GM21367 (cell line): Measurements from ENCODE around the gene CLTCL1.
"Not testable (repeated sequence)": the region's sequence is repeated elsewhere in the genome, so short reads cannot be mapped to it uniquely, and the experiment has no call there.

Experiments used
- ATAC-seq: cut with Tn5 transposase; IDR thresholded peaks from one replicate; pipeline ENCODE4 v1.9.1; 2021; ENCODE audit not compliant: unreplicated experiment

CLTCL1 gene

DNA sequence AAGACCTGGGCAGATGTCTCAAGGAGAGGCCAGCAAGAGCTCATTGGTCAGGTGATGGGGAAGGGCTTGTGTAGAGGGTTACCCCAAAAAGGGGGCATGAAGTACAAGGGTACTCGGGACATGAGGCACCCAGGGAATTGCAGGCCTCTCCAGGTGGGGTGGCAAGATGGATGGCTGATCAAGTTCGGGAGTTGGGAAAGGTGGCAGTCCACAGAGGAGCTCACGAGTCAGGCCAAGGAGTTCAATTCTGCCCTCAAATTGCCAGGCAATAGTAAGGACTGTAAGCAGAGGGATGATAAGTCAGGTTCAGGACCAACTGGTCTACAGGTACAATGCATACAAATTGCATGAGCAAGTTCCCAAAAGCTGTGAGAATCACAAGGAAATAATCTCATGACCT is 70.7 kb downstream of the CLTCL1 start:
- no peak for ATAC-seq

DNA sequence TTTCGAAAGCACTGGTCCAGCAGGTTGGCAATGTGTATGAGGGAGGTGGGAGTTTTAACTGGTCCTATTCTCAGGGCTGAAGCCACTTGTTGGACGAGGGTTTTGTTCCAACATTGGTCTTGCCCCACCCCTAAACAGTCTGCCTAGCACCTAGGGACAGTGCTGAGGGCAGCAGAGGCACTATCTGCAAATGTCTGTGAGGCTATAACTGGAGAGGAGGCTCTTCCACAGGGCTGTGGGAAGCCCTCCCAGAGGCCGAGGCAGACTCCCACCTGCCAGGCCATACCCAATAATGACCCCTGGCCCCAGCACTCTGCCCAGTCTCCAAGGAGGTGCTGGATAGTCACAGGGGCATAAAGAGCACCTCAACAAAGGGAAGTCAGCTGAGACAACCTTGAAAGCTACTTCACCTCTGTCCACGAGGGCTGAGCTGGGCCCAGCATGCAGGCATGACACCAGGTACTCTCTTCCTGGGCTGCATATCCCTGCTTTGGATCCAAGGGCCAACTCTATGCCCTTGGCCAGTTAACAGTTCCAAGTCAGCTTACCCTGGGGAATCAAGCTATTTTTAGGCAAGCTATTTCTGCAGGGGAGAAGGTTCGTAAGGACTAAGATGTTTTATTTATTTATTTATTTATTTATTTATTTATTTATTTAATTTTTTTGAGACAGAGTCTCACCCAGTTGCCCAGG is 72.8 kb downstream of the CLTCL1 start:
- ATAC-seq = no peak

DNA sequence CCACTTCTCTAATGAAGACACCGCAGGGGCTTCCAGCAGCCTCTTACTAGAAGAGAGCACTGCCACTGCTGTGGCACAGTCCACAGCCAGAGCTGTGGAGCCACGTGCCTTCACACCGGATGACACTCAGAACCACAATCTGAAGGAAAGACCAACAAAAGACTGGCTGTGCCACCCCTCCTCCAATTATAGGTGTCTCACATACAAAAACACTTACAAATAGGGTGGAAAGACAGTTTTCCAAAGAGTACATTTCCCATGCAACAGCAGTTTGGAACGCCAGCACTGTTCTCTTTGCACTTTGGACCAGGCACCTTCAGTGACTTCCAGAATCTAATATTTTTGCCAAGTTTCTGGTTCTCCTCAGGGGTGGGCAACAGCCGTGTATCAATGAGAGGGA is 74.9 kb downstream of the CLTCL1 start:
- ATAC-seq = no peak

DNA sequence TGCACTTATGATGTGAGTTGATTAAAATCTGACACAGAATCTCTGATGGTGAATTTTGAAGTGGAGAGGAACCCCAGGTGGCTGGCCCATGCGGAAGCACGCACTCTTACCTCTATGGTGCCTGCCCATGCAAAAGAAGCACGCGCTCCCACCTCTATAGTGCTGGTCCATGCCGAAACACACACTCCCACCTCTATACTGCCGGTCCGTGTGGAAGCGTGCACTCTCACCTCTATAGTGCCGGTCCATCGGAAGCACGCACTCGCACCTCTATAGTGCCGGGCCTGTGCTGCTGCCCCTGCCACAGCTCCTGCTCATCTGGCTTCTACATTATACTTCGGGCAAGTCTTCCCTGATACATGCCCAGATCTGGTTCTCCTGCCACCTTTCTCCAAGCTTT is 76.2 kb downstream of the CLTCL1 start:
- no peak for ATAC-seq

DNA sequence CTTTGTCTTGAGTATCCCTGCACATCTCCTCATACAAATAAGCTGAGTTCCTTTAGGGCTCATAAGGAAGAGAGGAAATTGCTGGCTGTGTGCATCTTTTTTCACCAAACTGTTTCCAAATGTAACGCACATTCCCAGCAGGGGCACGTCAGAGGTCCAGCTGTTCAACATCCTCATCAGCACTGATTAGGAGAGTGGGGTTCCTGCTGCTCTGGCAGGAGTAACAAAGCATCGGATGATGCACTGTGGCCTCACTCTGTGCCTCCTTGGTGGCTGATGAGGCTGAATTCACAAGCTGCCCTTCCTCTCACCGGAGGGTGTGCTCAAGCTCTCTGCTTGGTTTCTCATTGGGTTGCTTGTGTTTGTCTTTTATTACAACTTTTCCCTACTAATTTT is 77.4 kb downstream of the CLTCL1 start:
- ATAC-seq = no peak

DNA sequence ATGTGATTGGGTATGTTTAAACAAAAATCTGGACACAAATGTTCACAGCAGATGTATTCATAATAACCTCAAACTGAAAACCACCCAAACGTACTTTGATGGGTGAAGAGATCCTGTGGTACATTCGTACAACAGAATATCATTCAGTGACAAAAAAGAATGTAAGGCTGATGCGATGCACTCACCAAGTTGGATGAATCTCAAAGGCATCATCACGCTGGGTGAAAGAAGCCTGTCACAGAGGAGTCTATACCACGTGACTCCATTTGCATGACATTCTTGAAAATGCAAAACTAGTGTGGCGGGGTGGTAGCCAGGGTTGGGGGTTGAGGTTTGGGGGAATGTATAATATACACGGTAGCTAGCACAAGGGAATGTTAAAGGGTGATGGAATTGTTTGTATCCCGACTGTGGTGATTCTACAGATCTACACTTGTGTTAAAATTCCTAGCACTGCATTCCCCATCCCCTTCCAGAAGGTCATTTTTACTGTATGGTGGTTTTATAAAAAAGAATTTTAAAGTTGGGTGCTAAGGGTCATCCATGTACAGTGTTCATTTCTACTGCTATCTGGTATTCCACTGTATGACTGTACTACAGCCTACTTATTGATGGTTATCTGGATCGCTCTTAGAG is 78.0 kb downstream of the CLTCL1 start:
- ATAC-seq = no peak

DNA sequence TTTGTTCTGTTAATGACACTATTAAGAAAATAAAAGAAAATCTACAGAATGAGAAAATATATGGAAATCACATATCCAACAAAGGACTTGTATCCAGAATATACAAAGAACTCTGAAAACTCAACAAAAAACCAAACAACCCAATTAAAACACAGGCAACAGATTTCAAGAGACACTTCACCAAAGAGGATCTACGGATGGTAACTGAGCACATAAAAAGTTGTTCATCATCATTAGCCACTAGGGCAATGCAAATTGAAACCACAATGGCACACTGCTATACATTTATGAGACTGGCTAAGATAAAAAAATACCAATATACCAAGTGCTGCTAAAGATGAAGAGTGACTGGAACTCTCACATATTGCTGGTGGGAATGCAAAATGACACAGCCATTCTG is 78.5 kb downstream of the CLTCL1 start:
- ATAC-seq = no peak

DNA sequence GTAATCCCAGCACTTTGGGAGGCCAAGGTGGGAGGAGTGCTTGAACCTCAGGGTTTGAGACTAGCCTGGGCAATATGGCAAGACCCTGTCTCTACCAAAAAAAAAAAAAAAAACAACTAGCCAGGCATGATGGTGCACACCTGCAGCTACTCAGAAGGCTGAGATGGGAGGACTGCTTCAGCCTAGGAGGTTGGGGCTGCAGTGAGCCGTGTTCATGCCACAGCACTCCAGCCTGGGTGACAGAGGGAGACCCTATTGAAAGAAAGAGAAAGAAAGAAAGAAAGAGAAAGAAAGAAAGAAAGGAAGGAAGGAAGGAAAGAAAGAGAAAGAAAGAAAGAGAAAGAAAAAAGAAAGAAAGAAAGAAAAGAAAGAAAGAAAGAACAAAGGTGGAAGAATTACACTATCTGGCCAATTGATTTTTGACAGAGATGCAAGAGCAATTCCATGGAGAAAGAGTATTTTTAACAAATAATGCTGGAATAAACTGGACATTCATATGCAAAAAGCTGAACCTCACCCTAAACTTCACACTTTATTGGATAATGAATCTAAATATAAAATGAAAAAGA is 79.1 kb downstream of the CLTCL1 start:
- ATAC-seq = no peak

DNA sequence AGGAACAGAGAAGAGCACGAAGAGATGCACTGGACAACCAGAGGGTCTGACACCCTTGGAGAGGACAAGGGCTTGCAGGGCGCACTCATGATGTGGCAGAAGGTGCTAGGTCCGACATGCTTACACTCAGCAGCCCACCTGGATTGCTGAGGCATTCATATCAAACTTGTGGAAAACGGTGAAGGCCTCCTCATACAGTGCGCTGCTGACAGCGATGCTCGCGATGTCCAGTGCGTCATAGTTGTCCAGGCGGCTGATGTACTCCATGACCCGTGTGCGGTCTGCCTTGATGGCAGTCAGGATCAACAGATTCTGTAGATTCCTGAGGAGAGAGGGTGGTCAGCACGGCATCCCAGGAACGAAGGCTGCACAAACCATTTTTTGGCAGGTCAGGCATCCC is 81.3 kb downstream of the CLTCL1 start:
- ATAC-seq = no peak

DNA sequence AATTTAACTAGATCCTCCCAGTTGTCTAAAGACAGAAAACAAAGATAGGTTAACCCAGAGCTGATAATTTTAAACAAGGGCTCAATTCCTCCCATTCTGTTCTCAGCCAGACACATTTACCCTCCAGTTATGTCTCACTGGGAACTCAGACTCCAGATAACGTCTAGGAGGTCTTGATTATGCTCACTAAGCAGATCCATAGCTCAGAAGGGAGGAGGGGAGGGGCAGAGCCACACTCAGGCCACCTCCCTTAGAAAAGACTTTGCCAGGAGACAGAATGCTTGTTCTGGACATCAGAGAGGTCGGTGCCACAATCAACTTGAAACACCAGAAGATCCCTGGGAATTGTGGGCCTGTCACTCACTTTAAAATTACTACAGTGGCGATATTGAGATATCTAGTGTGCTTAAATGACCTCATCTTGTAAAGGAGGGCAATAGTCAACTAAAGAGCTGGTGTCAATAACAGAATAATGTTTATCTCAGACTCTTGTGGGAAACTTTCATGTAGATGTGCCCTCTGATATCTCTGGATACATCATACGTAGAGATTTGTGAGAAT is 83.2 kb downstream of the CLTCL1 start:
- no peak for ATAC-seq

DNA sequence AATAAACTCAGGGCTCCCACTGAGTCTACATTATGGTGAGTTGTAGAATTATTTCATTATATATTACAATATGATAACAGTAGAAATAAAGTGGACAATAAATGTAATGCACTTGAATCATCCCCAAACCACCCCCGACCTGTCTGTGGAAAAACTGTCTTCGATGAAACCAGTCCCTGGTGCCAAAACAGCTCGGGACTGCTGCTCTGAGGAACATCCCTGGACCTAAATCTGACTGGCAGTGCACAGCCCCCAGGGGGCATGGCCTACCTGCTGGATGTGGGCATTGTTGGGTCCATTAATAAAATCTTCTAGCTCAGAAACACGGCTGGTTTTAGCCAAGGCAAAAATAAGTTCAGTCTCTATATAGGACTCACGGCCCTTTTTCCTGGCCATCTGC is 83.6 kb downstream of the CLTCL1 start:
- no peak for ATAC-seq

DNA sequence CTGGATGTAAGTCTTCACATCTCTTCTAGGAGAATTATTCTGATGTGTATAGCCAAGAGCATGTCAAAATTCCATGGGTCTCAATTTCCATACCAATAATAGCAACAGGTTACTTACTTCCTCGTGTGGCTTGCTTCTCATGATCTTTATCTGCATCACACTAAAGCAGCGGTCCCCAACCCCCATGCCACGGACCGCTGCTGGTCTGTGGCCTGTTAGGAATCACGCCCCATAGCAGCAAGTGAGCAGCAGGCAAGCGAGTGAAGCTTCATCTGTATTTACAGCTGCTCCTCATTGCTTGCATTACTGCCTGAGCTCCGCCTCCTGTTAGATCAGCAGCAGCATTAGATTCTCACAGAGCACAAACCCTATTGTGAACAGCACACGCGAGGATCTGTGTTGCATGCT is 84.1 kb downstream of the CLTCL1 start:
- no peak for ATAC-seq

DNA sequence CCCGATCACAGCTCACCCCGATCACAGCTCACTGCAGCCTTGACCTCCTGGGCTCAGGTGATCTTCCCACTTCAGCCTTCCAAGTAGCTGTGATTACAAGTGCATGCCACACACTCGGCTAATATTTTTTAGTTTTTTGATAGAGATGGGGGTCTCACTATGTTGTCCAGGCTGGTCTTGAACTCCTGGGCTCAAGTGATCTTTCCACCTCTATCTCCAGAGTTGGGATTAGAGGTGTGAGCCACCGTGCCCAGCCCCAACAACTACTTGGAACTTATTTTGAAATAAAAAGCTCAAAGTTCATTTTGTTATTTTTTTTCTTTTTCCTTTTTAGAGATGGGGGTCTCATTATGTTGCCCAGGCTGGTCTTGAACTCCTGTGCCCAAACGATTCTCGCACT is 85.2 kb downstream of the CLTCL1 start:
- ATAC-seq = no peak

DNA sequence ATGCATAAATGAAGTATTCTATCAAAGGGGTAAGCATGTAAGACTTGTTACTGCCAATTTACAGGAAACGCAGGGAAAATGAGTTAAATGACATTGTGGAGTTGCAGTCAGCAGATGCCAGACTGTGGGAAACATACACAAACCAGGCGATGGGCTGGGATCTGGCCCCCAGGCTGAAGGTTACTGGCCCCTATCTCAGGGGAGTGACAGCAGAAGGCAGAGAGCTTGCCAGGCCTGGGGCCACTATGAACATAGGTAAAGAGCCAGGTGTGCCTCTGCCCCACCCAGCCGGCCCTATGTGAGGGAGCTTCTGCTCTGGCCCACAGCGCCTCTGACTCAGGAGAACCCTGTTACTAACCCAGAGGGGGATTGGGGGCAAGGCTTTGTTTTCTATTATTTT is 86.9 kb downstream of the CLTCL1 start:
- ATAC-seq = no peak

DNA sequence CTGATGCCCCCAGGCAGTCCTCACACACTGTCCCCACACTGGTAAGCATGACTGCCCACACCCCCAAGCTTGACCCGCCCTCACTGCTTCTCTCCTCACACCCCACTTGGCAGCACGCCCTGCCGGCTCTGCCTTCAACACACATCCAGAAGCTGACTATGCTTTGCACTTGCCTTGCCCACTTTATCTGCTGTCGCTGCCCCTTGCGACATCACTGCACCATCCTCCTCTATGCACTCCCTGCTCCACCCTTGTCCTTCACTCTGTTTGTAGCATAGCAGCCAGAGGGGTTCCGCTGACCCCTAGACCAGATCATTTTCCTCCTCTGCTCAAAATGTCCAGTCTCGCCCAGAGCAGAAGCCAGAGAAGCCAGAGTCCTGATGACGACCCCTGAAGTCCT is 87.7 kb downstream of the CLTCL1 start:
- no peak for ATAC-seq

DNA sequence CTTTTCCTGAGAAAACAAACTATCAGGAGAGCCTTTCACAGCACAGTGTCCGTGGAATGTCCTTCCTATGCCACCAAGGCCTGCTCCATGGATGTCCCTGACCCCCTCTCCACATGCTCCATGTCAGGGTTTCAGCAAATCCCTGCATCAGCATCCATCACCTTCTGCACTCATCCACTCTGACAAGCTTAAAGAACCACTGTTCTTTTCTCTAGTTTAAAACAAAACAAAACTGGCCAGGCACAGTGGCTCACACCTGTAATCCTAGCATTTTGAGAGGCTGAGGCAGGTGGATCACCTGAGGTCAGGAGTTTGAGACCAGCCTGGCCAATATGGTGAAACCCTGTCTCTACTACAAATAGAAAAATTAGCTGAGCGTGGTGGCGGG is 88.7 kb downstream of the CLTCL1 start:
- not testable (repeated sequence) for ATAC-seq

DNA sequence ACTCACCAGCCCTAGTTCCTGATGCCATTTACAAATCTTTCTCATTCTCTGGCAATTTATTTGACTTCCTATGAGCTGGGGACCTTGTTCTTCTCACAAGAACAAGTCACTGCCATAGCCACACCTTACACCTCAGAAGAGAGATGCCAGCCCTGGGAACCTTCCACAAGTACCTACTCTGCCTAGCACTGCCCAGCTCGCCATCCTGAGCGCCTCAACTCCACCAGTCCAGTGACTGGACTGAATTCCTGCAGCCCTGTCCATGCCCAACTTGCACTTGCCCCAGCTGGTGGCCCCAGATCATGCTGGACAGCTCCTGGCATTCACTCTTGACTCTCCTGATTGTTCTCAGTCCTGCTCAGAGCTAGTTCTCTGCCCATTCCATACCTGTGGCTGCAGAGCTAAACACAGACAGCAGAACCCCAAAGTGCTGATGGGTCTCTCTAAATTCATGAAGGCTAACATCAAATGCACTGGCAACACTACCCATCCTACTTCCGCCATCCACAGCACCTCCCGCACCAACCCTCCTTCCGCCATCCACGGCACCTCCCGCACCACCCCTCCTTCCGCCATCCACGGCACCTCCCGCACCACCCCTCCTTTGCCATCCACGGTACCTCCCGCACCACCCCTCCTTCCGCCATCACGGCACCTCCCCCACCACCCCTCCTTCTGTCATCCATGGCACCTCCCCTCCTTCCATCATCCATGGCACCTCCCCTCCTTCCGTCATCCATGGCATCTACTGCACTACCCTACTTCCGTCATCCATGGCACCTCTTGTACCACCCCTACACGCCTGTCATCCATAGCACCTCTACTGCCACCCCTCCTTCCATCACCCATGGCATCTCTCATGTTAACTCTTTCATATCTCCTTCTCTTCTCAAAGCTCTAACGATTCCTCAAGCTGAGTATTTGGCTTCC is 89.4 kb downstream of the CLTCL1 start:
- no peak for ATAC-seq

DNA sequence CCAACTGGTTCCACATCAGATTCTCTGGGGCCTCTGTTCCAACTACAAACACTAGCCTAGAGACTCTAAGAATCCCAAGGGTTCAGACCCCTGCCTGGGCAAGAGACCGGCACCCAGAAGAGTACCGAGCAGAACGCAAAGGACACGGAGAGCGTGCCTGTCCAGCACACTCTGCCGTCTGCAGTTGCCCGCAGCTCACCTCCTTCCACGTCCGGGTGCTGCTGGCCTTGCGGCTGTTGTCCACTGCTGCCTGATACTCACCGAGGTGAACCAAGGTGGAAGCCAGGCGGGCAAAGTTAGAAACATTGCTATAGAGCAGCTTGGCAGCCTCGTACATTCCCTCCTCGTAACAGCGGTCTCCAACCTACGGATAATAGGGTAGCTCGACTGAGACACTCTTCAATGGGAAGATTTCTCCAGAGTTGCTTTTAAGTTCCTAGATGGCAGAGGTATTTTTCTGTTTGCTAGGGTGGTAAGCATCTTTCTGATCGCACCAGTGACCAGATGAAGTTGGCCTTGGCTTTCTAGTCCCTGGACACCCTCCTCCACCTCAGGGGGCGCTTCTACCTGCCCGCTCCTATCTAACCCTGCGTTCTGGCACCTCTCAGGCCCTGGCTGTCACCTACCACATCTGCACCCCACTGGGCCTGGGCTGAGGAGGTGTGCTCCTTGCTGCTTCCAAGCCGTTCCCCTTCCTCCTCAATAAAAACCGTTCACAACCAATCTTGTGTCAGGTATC is 90.2 kb downstream of the CLTCL1 start:
- no peak for ATAC-seq

DNA sequence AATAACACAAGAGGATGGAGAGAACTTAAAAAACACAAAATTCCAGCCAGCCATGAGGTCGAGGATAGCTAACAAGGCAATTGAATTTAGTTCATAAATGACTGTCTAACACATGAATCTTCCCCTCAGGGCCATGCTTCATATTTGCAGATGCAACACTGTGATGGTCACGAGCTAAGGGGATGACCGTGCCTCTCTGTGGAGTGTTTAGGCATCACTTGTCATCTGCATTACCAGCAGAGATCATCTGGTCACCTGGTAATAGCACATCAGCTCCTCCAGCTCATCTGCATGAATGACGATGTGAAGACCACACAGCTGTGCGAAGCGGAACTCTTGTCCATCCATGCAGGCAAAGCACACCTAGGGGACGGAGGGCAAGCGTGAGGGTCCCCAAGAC is 92.0 kb downstream of the CLTCL1 start:
- ATAC-seq = no peak

DNA sequence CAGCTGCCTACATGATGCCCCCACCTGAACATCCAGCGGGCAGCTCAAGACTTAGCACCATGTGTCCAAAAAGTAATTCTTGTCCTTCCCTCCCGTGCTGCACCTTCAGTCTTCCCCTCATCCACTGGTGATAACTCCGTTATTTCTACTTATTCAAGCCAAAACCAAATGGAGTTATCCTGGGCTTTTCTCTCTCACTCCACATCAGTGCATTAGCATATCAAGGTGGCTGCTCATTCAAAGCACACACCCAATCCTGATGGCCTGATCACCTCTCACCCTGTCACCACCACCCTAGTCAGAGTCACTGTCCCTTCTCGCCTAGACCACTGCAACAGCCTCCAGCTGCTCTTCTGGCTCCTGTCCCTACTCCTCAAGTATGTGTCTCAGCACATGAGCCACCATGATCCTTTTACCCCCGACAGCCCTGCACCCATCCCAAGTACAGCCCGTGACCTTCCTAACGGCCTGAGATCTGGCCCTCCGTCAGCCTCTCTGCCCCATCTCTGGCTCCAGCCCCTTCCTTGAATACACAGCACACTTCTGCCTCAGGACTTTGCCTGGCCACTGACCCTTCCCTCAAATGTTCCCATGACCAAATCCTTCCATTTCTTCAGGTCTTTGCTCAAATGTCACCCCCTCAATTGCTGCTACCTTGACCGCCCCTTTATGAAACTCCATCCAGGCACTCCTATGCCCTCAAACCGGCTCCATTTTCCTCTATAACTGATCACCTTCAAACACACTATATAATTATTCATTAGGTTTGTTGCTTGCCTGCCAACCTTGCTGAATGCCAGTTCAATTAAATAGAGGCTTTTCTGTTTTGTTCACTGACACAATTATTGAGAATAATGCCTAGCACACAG is 93.3 kb downstream of the CLTCL1 start:
- no peak for ATAC-seq
